ENCODE results near the gene SDHC. TPM values are rescaled to one million over a fixed set of nuclear protein-coding genes. Genes with fewer than 3 reads are reported as not detected.
A peak's percentile ranks its signal among the peaks of the same experiment; 100 is the strongest.

SDHC gene, protein sequence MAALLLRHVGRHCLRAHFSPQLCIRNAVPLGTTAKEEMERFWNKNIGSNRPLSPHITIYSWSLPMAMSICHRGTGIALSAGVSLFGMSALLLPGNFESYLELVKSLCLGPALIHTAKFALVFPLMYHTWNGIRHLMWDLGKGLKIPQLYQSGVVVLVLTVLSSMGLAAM
- total RNA-seq (2022) (204 and 224 TPM in 2 replicates), Bru-seq, nascent RNA (percentile 84 among the genes with signal in this experiment), BruChase-seq, experiment 1, labeled RNA remaining after a 6-hour chase (percentile 91 among the genes with signal in this experiment), BruChase-seq, experiment 2, labeled RNA remaining after a 2-hour chase (percentile 86 among the genes with signal in this experiment)
- long read RNA-seq, full-length matches to known transcripts, result 20 of 43 reads
- long read RNA-seq, partial matches to known transcripts, result 21 of 43 reads
- long read RNA-seq, other reads (novel, unspliced or antisense), result 2 of 43 reads

GRCh38 chr1:161314201-161314981 is at the start of gene SDHC:
SDHC (plus strand) TSS chr1:161314381; CDS start chr1:161314406, 25 bp downstream.
- H3K27me3 Mint-ChIP-seq (ENCODE audit: insufficient read depth, unreplicated experiment), result no peaks in the 10 kb centered on the region
- POLR2A ChIA-PET, result interaction anchor here (0.6 to 3.6 kb wide), 51 partner anchors 9 to 435 kb away, joined by 3 to 61 read pairs (median 4); partner anchors contain the start of genes APOA2, B4GALT3, DUSP12 and F11R
- DNase-seq (ENCODE audit: unreplicated experiment), result peak; percentile 87
- TSS peak; percentile 67 for BruUV-seq (replicated peaks)
- H3K4me3 Mint-ChIP-seq (ENCODE audit: unreplicated experiment), result peak within 1 kb of the TSS; percentile 97
- H3K4me1 Mint-ChIP-seq (ENCODE audit: insufficient read depth, unreplicated experiment), result peaks cover 13% of the 10 kb centered on the region
- intact Hi-C loops (cut with micrococcal nuclease), result loop anchor here (1.0 to 2.0 kb wide), 2 partner anchors 68 to 87 kb away; no protein-coding TSS in a partner anchor
- peak; percentile 35 for TF ChIP-seq CTCF (IDR thresholded peaks at IDR 0.05; ENCODE audit: unreplicated experiment)
- peaks cover 21% of the 10 kb centered on the region for H3K36me3 Mint-ChIP-seq (ENCODE audit: insufficient read depth, unreplicated experiment)
- peak within 1 kb of the TSS; percentile 100 for H3K27ac Mint-ChIP-seq (ENCODE audit: low read depth, unreplicated experiment)
- H3K9me3 Mint-ChIP-seq (ENCODE audit: unreplicated experiment), result no peaks in the 10 kb centered on the region
- CTCF ChIA-PET, result interaction anchor here (0.6 to 3.5 kb wide), 22 partner anchors 10 to 422 kb away, joined by 3 to 41 read pairs (median 5); partner anchors contain the start of gene TOMM40L

DNA sequence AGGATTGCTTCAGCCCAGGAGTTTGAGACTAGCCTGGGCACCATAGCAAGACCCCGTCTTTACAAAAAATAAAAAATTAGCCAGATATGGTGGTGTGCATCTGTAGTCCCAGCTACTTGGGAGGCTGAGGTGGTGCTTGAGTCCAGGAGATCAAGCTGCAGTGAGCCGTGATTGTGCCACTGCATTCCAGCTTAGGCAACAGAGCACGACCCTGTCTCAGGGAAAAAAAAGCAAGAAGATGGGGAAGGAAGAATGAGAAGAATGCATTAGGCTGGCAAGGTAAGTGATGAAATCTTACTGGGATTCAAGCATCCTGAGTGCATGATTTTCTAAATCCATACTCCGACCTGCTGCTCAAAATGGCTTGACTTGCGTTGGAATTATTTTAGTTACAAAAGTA is 48.9 kb upstream of the SDHC start:
- Mint-ChIP-seq H3K27me3 (ENCODE audit: insufficient read depth, unreplicated experiment) (peaks cover 23% of the 10 kb centered on the region), H3K4me3 (ENCODE audit: unreplicated experiment) (no peak overlapping the region), H3K9me3 (ENCODE audit: unreplicated experiment) (no peaks in the 10 kb centered on the region), H3K36me3 (ENCODE audit: insufficient read depth, unreplicated experiment) (no peaks in the 10 kb centered on the region), H3K4me1 (ENCODE audit: insufficient read depth, unreplicated experiment) (no peaks in the 10 kb centered on the region), H3K27ac (ENCODE audit: low read depth, unreplicated experiment) (no peak overlapping the region)
- no peak for TF ChIP-seq CTCF (IDR thresholded peaks at IDR 0.05; ENCODE audit: unreplicated experiment)
- BruUV-seq (replicated peaks), result no TSS peak
- no peak for DNase-seq (ENCODE audit: unreplicated experiment)
- ChIA-PET CTCF (interaction anchor here (0.6 to 2.2 kb wide), 4 partner anchors 26 to 495 kb away, joined by 4 to 10 read pairs (median 6); partner anchors contain the start of gene TOMM40L), POLR2A (interaction anchor here (0.8 kb wide), 1 partner anchor 16 kb away, joined by 3 read pairs; no protein-coding TSS in a partner anchor)
- intact Hi-C loops (cut with micrococcal nuclease), result no loop called here

GRCh38 chr1:161266202-161266601 is 48.0 kb upstream of the SDHC start:
- TF ChIP-seq CTCF (IDR thresholded peaks at IDR 0.05; ENCODE audit: unreplicated experiment), result no peak
- CTCF ChIA-PET, result interaction anchor here (0.6 to 2.2 kb wide), 6 partner anchors 18 to 496 kb away, joined by 3 to 10 read pairs (median 3); partner anchors contain the start of gene PPOX
- H3K4me1 Mint-ChIP-seq (ENCODE audit: insufficient read depth, unreplicated experiment), result no peaks in the 10 kb centered on the region
- H3K27me3 Mint-ChIP-seq (ENCODE audit: insufficient read depth, unreplicated experiment), result peaks cover 14% of the 10 kb centered on the region
- no peaks in the 10 kb centered on the region for H3K9me3 Mint-ChIP-seq (ENCODE audit: unreplicated experiment)
- POLR2A ChIA-PET, result interaction anchor here (0.8 kb wide), 1 partner anchor 17 kb away, joined by 3 read pairs; no protein-coding TSS in a partner anchor
- H3K4me3 Mint-ChIP-seq (ENCODE audit: unreplicated experiment), result no peak overlapping the region
- no peak overlapping the region for H3K27ac Mint-ChIP-seq (ENCODE audit: low read depth, unreplicated experiment)
- no TSS peak for BruUV-seq (replicated peaks)
- DNase-seq (ENCODE audit: unreplicated experiment), result no peak
- no peaks in the 10 kb centered on the region for H3K36me3 Mint-ChIP-seq (ENCODE audit: insufficient read depth, unreplicated experiment)
- intact Hi-C loops (cut with micrococcal nuclease), result no loop called here

Measured in MCF 10A (cell line).